H1 (cell line): Measurements from ENCODE around the gene HTRA1. TPM values are rescaled to one million over a fixed set of nuclear protein-coding genes. Genes with fewer than 3 reads are reported as not detected.

Experiments used
- CTCF ChIA-PET: fragments of 300-600 bp; sonication (Branson Sonifier 250); formaldehyde crosslinking; loops from one replicate; lab custom pipeline; 2021; ENCODE audit not compliant: partially characterized antibody; lab: Charles Lee
- POLR2A ChIA-PET: fragments of 300-600 bp; sonication (Branson Sonifier 250); formaldehyde crosslinking; loops from one replicate; lab custom pipeline; 2021; ENCODE audit warnings: inconsistent platforms; ENCODE audit not compliant: partially characterized antibody; lab: Charles Lee
- DNase-seq, 2 experiments: peaks; one replicate each; pipeline versions ENCODE4 v3.0.0 to v3.0.0-alpha.2; 2010 to 2022; ENCODE audit warnings: low spot score in 2 of 2, low read depth in 1 of 2, mixed read lengths in 1 of 2
- FAIRE-seq: peaks from 2 replicates; lab custom pipeline; 2011; peaks lifted over from hg19 to GRCh38; lab: Jason Lieb, UNC
- H2AFZ ChIP-seq: 2 replicates; pipeline ENCODE4 v1.8.1; 2012; ENCODE audit warnings: low read length, inconsistent platforms
- H2AK5ac ChIP-seq: 2 replicates; pipeline ENCODE4 v1.6.1; 2013; ENCODE audit warnings: low read depth, low read length
- H2BK120ac ChIP-seq: replicated peaks from 2 replicates; pipeline ENCODE3; 2013; ENCODE audit warnings: low read depth, low read length, inconsistent platforms
- H2BK12ac ChIP-seq: 2 replicates; pipeline ENCODE4 v1.6.1; 2013; ENCODE audit warnings: low read depth, low read length
- H2BK15ac ChIP-seq: 2 replicates; pipeline ENCODE4 v1.6.1; 2013; ENCODE audit warnings: low read length
- H2BK20ac ChIP-seq: 2 replicates; pipeline ENCODE4 v1.6.1; 2013; ENCODE audit warnings: low read length
- H2BK5ac ChIP-seq: 2 replicates; pipeline ENCODE4 v1.6.1; 2013; ENCODE audit warnings: low read depth, low read length
- H3K14ac ChIP-seq: 2 replicates; pipeline ENCODE4 v1.6.1; 2013; ENCODE audit warnings: inconsistent platforms; ENCODE audit not compliant: insufficient read length
- H3K18ac ChIP-seq: 2 replicates; pipeline ENCODE4 v1.6.1; 2013; ENCODE audit warnings: low read length; ENCODE audit errors: extremely low read depth
- H3K23ac ChIP-seq: 2 replicates; pipeline ENCODE4 v1.6.1; 2013; ENCODE audit warnings: inconsistent platforms; ENCODE audit not compliant: insufficient read length
- H3K23me2 ChIP-seq: 2 replicates; pipeline ENCODE4 v1.6.1; 2013; ENCODE audit warnings: low read depth, low read length
- H3K27ac ChIP-seq: 2 replicates; pipeline ENCODE4 v1.6.1; 2011; ENCODE audit warnings: low read depth, low read length, inconsistent platforms
- H3K27me3 ChIP-seq, 4 experiments: replicated peaks in 1 of 4; 1 replicate in 1 of 4; 2 replicates in 3 of 4; pipeline versions ENCODE4 v1.6.1 to v1.8.1; 2011 to 2013; ENCODE audit warnings: low read length in 3 of 4, mild to moderate bottlenecking in 3 of 4, inconsistent platforms in 2 of 4, mixed read lengths in 2 of 4, moderate library complexity in 1 of 4; ENCODE audit not compliant: control insufficient read depth in 3 of 4, insufficient read depth in 3 of 4; ENCODE audit errors: extremely low read depth in 1 of 4
- H3K36me3 ChIP-seq, 4 experiments: 2 replicates each; pipeline versions ENCODE4 v1.6.1 to v1.8.1; 2011 to 2013; ENCODE audit warnings: mild to moderate bottlenecking in 4 of 4, low read length in 3 of 4, moderate library complexity in 2 of 4, control low read depth in 1 of 4, inconsistent platforms in 1 of 4; ENCODE audit not compliant: insufficient read depth in 4 of 4, control insufficient read depth in 2 of 4
- H3K4ac ChIP-seq: replicated peaks from 2 replicates; pipeline ENCODE3; 2013; ENCODE audit warnings: low read length, low read depth, mixed read lengths, inconsistent platforms; ENCODE audit not compliant: insufficient read length
- H3K4me1 ChIP-seq, 4 experiments: replicated peaks in 1 of 4; 1 replicate in 1 of 4; 2 replicates in 3 of 4; pipeline versions ENCODE4 v1.6.1 to v1.8.1; 2011 to 2013; ENCODE audit warnings: low read length in 3 of 4, inconsistent platforms in 2 of 4, mixed read lengths in 1 of 4; ENCODE audit not compliant: insufficient read depth in 4 of 4, control insufficient read depth in 3 of 4
- H3K4me2 ChIP-seq, 2 experiments: 2 replicates each; pipeline versions ENCODE4 v1.6.1 to v1.8.1; 2011 to 2013; ENCODE audit warnings: low read depth in 2 of 2, low read length in 2 of 2, control low read depth in 1 of 2, inconsistent platforms in 1 of 2, mild to moderate bottlenecking in 1 of 2; ENCODE audit not compliant: insufficient read depth in 1 of 2
- H3K4me3 ChIP-seq, 4 experiments: fragments of 200-600, 300-600 bp in 1 of 4; sonication (generic), shearing (Covaris generic), sonication (Bioruptor Twin) in 1 of 4; 2 replicates each; pipeline versions ENCODE4 v1.5.1 to v1.8.1; 2011 to 2016; ENCODE audit warnings: low read length in 4 of 4, low read depth in 3 of 4, control low read depth in 2 of 4, inconsistent platforms in 2 of 4, mild to moderate bottlenecking in 2 of 4, mixed read lengths in 1 of 4, moderate library complexity in 1 of 4; ENCODE audit not compliant: insufficient read depth in 2 of 4; ENCODE audit errors: extremely low read depth in 1 of 4
- H3K56ac ChIP-seq: replicated peaks from 2 replicates; pipeline ENCODE3; 2013; ENCODE audit warnings: low read depth, mild to moderate bottlenecking, mixed read lengths, low read length, inconsistent platforms; ENCODE audit not compliant: insufficient read length
- H3K79me1 ChIP-seq: 2 replicates; pipeline ENCODE4 v1.6.1; 2013; ENCODE audit warnings: low read depth, low read length, control low read depth
- H3K79me2 ChIP-seq, 2 experiments: 2 replicates each; pipeline versions ENCODE4 v1.6.1 to v1.8.1; 2012 to 2013; ENCODE audit warnings: low read length in 2 of 2, mild to moderate bottlenecking in 2 of 2, inconsistent platforms in 1 of 2; ENCODE audit not compliant: insufficient read depth in 2 of 2, control insufficient read depth in 1 of 2
- H3K9ac ChIP-seq, 4 experiments: replicated peaks in 1 of 4; 1 replicate in 1 of 4; 2 replicates in 3 of 4; pipeline versions ENCODE4 v1.6.1 to v1.8.1; 2011 to 2013; ENCODE audit warnings: low read depth in 3 of 4, low read length in 3 of 4, control low read depth in 2 of 4, mild to moderate bottlenecking in 2 of 4, moderate library complexity in 2 of 4, inconsistent platforms in 1 of 4; ENCODE audit errors: extremely low read depth in 1 of 4
- H3K9me3 ChIP-seq, 2 experiments: 2 replicates each; pipeline versions ENCODE4 v1.6.1 to v1.8.1; 2012 to 2013; ENCODE audit warnings: mild to moderate bottlenecking in 2 of 2, moderate library complexity in 2 of 2, control low read depth in 1 of 2, inconsistent platforms in 1 of 2, low read depth in 1 of 2, low read length in 1 of 2, mixed read lengths in 1 of 2; ENCODE audit not compliant: insufficient read depth in 2 of 2
- H4K20me1 ChIP-seq, 2 experiments: replicated peaks in 1 of 2; 2 replicates each; pipeline versions ENCODE3 to v1.8.1; 2011 to 2013; ENCODE audit warnings: inconsistent platforms in 2 of 2, low read length in 2 of 2, mild to moderate bottlenecking in 1 of 2; ENCODE audit not compliant: insufficient read depth in 2 of 2, control insufficient read depth in 1 of 2
- H4K5ac ChIP-seq: 2 replicates; pipeline ENCODE4 v1.6.1; 2013; ENCODE audit warnings: low read length, low read depth, mixed read lengths, inconsistent platforms; ENCODE audit not compliant: insufficient read length
- H4K8ac ChIP-seq: 2 replicates; pipeline ENCODE4 v1.8.0; 2013; ENCODE audit warnings: mild to moderate bottlenecking, moderate library complexity, low read length, inconsistent platforms; ENCODE audit not compliant: insufficient read depth; ENCODE audit errors: extremely low read depth
- H4K91ac ChIP-seq: replicated peaks from 2 replicates; pipeline ENCODE3; 2013; ENCODE audit warnings: low read length, mixed read lengths, inconsistent platforms; ENCODE audit not compliant: insufficient read length
- ATF3 ChIP-seq: IDR thresholded peaks from 2 replicates; pipeline ENCODE4 v1.6.1; 2011; ENCODE audit warnings: low read depth, mild to moderate bottlenecking, low read length; ENCODE audit not compliant: insufficient read depth
- GABPA ChIP-seq: IDR thresholded peaks from 2 replicates; pipeline ENCODE4 v1.6.1; 2011; ENCODE audit warnings: mild to moderate bottlenecking, low read length, moderate library complexity, borderline replicate concordance; ENCODE audit not compliant: insufficient read depth
- JUND ChIP-seq: IDR thresholded peaks from 2 replicates; pipeline ENCODE4 v1.6.1; 2011; ENCODE audit warnings: mild to moderate bottlenecking, improper control_type of control experiment, low read length
- PHF8 ChIP-seq: fragments of 200-600 bp; sonication (generic); conservative IDR thresholded peaks from 2 replicates; pipeline ENCODE4 v1.7.1; 2012; ENCODE audit warnings: low read depth, mild to moderate bottlenecking, inconsistent platforms, low read length, moderate library complexity
- RXRA ChIP-seq: IDR thresholded peaks from 2 replicates; pipeline ENCODE4 v1.6.1; 2011; ENCODE audit warnings: low read depth, mild to moderate bottlenecking, low read length, moderate library complexity; ENCODE audit not compliant: insufficient read depth
- SRF ChIP-seq: IDR thresholded peaks from 2 replicates; pipeline ENCODE4 v1.6.1; 2011; ENCODE audit warnings: mild to moderate bottlenecking, low read depth, low read length, moderate library complexity
- TAF7 ChIP-seq: optimal IDR thresholded peaks from 2 replicates; pipeline ENCODE3; 2011; ENCODE audit warnings: low read depth, mild to moderate bottlenecking, inconsistent platforms, low read length, moderate library complexity, borderline replicate concordance
- USF2 ChIP-seq: IDR thresholded peaks from 2 replicates; pipeline ENCODE4 v1.6.1; 2011; ENCODE audit warnings: low read length, improper control_type of control experiment
- WGBS, 2 experiments: shearing (Covaris generic) in 1 of 2; methylation state at CpG; one replicate each; pipeline versions ENCODE4 v1.1.6 to v1.1.7; 2013 to 2015; ENCODE audit warnings: low lambda C conversion rate in 2 of 2, mixed read lengths in 2 of 2, inconsistent platforms in 1 of 2, low coverage in 1 of 2, missing lambda C conversion rate in 1 of 2; ENCODE audit not compliant: insufficient replicate concordance in 2 of 2, insufficient coverage in 1 of 2, insufficient read length in 1 of 2; ENCODE audit errors: extremely low coverage in 1 of 2, missing lambda C conversion rate in 1 of 2; 5-methylcytosine and 5-hydroxymethylcytosine counted together
- polyA plus RNA-seq, 7 experiments: library from polyadenylated mRNA; depleted of rRNA in 3 of 7; stranded (reverse) in 5 of 7; unstranded in 2 of 7; fragments of >200 nt in 5 of 7; fragments of 200-250 nt in 2 of 7; gene quantifications; 1 replicate in 5 of 7; 2 replicates in 1 of 7; 4 replicates in 1 of 7; pipeline versions ENCODE4 v1.2.1 to v1.2.3, GENCODE V29; 2011 to 2013; ENCODE audit warnings: missing spikeins in 2 of 7, mixed read lengths in 2 of 7
- total RNA-seq: library from RNA; stranded (reverse); fragmentation: NEBNext Ultra II Directional; extraction: Animal tissue kit (Norgen Biotek cat#: 25700); gene quantifications from 2 replicates; pipeline ENCODE4 v1.2.1, GENCODE V29; 2021

HTRA1 gene
- total and polyA plus RNA-seq, 2 of the 8 experiments (the other 6 are each of a cell fraction or from before 2014, with no cell fraction given) = 15.8 to 20.1 TPM

- H2BK15ac ChIP-seq = no peak overlapping the region
- DNase-seq = no peak
- H2BK12ac ChIP-seq = no peak overlapping the region
- H3K14ac ChIP-seq = no peak overlapping the region
- POLR2A ChIA-PET = no interaction called here
- no peak for FAIRE-seq
- H3K27me3 ChIP-seq = no peaks in the 10 kb centered on the region
- H3K79me2 ChIP-seq = no peaks in the 10 kb centered on the region
- H3K9ac ChIP-seq = no peak overlapping the region
- no peaks in the 10 kb centered on the region for H3K23me2 ChIP-seq
- no peak overlapping the region for H3K4ac ChIP-seq
- no peaks in the 10 kb centered on the region for H3K36me3 ChIP-seq
- no peak overlapping the region for H3K27ac ChIP-seq
- H3K79me1 ChIP-seq = no peaks in the 10 kb centered on the region
- H3K9me3 ChIP-seq = no peaks in the 10 kb centered on the region
- H2BK5ac ChIP-seq = no peak overlapping the region
- H3K4me3 ChIP-seq = no peak overlapping the region
- 96% methylated on average over 2 of the region's 2 CpGs; no CpG with 5 or more reads in 1 of the 2 experiments for WGBS, 2 experiments
- no peak overlapping the region for H3K56ac ChIP-seq
- CTCF ChIA-PET = interaction anchor here (1.2 to 3.1 kb wide), 2 partner anchors 26 to 28 kb away, joined by 4 to 12 read pairs; no protein-coding TSS in a partner anchor
- no peak overlapping the region for H4K8ac ChIP-seq
- no peak overlapping the region for H4K5ac ChIP-seq
- TF ChIP-seq PHF8 = no peak
- no peak for TF ChIP-seq GABPA
- TF ChIP-seq SRF = no peak
- TF ChIP-seq RXRA = no peak
- TF ChIP-seq TAF7 = no peak
- TF ChIP-seq JUND = no peak
- TF ChIP-seq USF2 = no peak
- no peak for TF ChIP-seq ATF3
- no peak overlapping the region for H3K18ac ChIP-seq
- no peak overlapping the region for H4K91ac ChIP-seq
- no peaks in the 10 kb centered on the region for H3K4me1 ChIP-seq
- no peak overlapping the region for H3K23ac ChIP-seq
- no peaks in the 10 kb centered on the region for H4K20me1 ChIP-seq
- H2BK20ac ChIP-seq = no peak overlapping the region
- H2AFZ ChIP-seq = no peak overlapping the region
- H2AK5ac ChIP-seq = no peak overlapping the region
- no peak overlapping the region for H2BK120ac ChIP-seq
- H3K4me2 ChIP-seq = no peak overlapping the region
These were observed 76.2 kb downstream of the HTRA1 start for GRCh38 chr10:122537545-122537944.
